Adrenal gland (tissue), 5 donors: ENCODE data around the gene SPATS2.

Experiments used
- POLR2A ChIP-seq, 2 donors: fragments of 450-650 bp; IDR thresholded peaks; one replicate each; pipeline ENCODE4 v1.6.1; 2017; ENCODE audit warnings: antibody characterized with exemption in 2 of 2, mild to moderate bottlenecking in 2 of 2, moderate library complexity in 1 of 2
- TF ChIP-seq, protein P1 (sequence below), 6 experiments: fragments of 450-650 bp in 4 of 6; fragments of 200-600 bp in 2 of 6; sonication (generic) in 1 of 6; IDR thresholded peaks; 1 replicate in 5 of 6; 2 replicates in 1 of 6; pipeline versions ENCODE4 v1.5.1 to v1.8.0; 2016 to 2021; ENCODE audit warnings: antibody characterized with exemption in 6 of 6, mild to moderate bottlenecking in 2 of 6, moderate library complexity in 1 of 6
- donor health status: DM: no; HTN: no; CAD: no.

DNA sequence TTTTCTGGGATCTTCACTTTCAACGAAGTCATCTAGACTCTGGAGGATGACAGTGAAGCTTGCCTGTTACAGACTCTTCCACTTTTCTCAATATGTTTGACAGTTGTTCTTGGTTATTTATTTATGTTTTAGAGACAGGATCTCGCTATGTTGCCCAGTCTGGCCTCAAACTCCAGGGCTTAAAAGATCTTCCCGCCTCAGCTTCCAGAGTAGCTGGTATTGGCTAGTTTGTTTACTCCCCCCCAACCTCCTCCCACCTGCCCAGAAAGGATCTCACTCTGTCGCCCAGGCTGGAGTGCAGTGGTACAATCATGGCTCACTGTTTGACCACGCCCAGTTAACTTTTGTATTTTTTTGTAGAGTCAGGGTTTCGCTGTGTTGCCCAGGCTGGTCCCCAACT, 3.3 kb downstream of the SPATS2 start:
- TF ChIP-seq, protein P1, sequence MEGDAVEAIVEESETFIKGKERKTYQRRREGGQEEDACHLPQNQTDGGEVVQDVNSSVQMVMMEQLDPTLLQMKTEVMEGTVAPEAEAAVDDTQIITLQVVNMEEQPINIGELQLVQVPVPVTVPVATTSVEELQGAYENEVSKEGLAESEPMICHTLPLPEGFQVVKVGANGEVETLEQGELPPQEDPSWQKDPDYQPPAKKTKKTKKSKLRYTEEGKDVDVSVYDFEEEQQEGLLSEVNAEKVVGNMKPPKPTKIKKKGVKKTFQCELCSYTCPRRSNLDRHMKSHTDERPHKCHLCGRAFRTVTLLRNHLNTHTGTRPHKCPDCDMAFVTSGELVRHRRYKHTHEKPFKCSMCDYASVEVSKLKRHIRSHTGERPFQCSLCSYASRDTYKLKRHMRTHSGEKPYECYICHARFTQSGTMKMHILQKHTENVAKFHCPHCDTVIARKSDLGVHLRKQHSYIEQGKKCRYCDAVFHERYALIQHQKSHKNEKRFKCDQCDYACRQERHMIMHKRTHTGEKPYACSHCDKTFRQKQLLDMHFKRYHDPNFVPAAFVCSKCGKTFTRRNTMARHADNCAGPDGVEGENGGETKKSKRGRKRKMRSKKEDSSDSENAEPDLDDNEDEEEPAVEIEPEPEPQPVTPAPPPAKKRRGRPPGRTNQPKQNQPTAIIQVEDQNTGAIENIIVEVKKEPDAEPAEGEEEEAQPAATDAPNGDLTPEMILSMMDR (IDR thresholded peaks at IDR 0.05), result no peak
- no peak for TF ChIP-seq POLR2A (IDR thresholded peaks at IDR 0.05)
